ENCODE measurements around the gene DCLK1.

GRCh38 chr13:35732565-35732964, 398.6 kb downstream of the DCLK1 start:
- TF ChIP-seq, protein P1, sequence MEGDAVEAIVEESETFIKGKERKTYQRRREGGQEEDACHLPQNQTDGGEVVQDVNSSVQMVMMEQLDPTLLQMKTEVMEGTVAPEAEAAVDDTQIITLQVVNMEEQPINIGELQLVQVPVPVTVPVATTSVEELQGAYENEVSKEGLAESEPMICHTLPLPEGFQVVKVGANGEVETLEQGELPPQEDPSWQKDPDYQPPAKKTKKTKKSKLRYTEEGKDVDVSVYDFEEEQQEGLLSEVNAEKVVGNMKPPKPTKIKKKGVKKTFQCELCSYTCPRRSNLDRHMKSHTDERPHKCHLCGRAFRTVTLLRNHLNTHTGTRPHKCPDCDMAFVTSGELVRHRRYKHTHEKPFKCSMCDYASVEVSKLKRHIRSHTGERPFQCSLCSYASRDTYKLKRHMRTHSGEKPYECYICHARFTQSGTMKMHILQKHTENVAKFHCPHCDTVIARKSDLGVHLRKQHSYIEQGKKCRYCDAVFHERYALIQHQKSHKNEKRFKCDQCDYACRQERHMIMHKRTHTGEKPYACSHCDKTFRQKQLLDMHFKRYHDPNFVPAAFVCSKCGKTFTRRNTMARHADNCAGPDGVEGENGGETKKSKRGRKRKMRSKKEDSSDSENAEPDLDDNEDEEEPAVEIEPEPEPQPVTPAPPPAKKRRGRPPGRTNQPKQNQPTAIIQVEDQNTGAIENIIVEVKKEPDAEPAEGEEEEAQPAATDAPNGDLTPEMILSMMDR (IDR thresholded peaks at IDR 0.05), result no peak
- TF ChIP-seq POLR2A (IDR thresholded peaks at IDR 0.05) (no peak), EP300 (IDR thresholded peaks at IDR 0.05) (no peak)

Measured in tibial nerve (tissue), 4 donors.